KOPT-K1 (cell line): ENCODE results near the gene IL32.

ENCODE experiments used
- H3K27ac ChIP-seq: fragments of 200-600 bp; sonication (generic); 2 replicates; pipeline ENCODE4 v1.5.1; 2016; ENCODE audit warnings: antibody characterized with exemption, mild to moderate bottlenecking, low read depth, low read length; ENCODE audit not compliant: poor library complexity, severe bottlenecking
- H3K36me3 ChIP-seq: fragments of 200-600 bp; sonication (generic); 2 replicates; pipeline ENCODE4 v1.5.1; 2017; ENCODE audit warnings: antibody characterized with exemption, mild to moderate bottlenecking, low read length, moderate library complexity; ENCODE audit not compliant: insufficient read depth
- H3K9me3 ChIP-seq: fragments of 200-600 bp; sonication (generic); 2 replicates; pipeline ENCODE4 v1.5.1; 2017; ENCODE audit warnings: antibody characterized with exemption, low read length, mild to moderate bottlenecking; ENCODE audit not compliant: insufficient read depth, poor library complexity, severe bottlenecking

The IL32 gene

GRCh38 chr16:3085868-3086595, 20.6 kb downstream of the IL32 start:
- H3K9me3 ChIP-seq, result peaks cover 3% of the 10 kb centered on the region
- H3K27ac ChIP-seq, result peak overlapping the region; percentile 31
- no peaks in the 10 kb centered on the region for H3K36me3 ChIP-seq

- Histone ChIP-seq H3K9me3 (no peaks in the 10 kb centered on the region), H3K36me3 (no peaks in the 10 kb centered on the region), H3K27ac (peak overlapping the region; percentile 31)
Measured at GRCh38 chr16:3086596-3087242, 21.3 kb downstream of the IL32 start.

GRCh38 chr16:3087243-3088235, 22.1 kb downstream of the IL32 start:
- no peaks in the 10 kb centered on the region for H3K36me3 ChIP-seq
- peak overlapping the region; percentile 31 for H3K27ac ChIP-seq
- H3K9me3 ChIP-seq, result no peaks in the 10 kb centered on the region

- Histone ChIP-seq H3K27ac (no peak overlapping the region), H3K9me3 (no peaks in the 10 kb centered on the region), H3K36me3 (no peaks in the 10 kb centered on the region)
Measured at GRCh38 chr16:3088450-3088849, 23.0 kb downstream of the IL32 start.

GRCh38 chr16:3088925-3089716, 23.7 kb downstream of the IL32 start:
- Histone ChIP-seq H3K9me3 (no peaks in the 10 kb centered on the region), H3K27ac (no peak overlapping the region), H3K36me3 (no peaks in the 10 kb centered on the region)

- Histone ChIP-seq H3K36me3 (no peaks in the 10 kb centered on the region), H3K27ac (no peak overlapping the region), H3K9me3 (no peaks in the 10 kb centered on the region)
Measured at GRCh38 chr16:3089717-3090592, 24.5 kb downstream of the IL32 start.

GRCh38 chr16:3091551-3091950, 26.1 kb downstream of the IL32 start:
- Histone ChIP-seq H3K36me3 (no peaks in the 10 kb centered on the region), H3K27ac (no peak overlapping the region), H3K9me3 (no peaks in the 10 kb centered on the region)

- Histone ChIP-seq H3K9me3 (no peaks in the 10 kb centered on the region), H3K36me3 (no peaks in the 10 kb centered on the region)
Measured at GRCh38 chr16:3092501-3092941, 27.1 kb downstream of the IL32 start.

GRCh38 chr16:3094289-3095027, 29.0 kb downstream of the IL32 start:
- H3K27ac ChIP-seq, result no peak overlapping the region
- no peaks in the 10 kb centered on the region for H3K36me3 ChIP-seq

More at GRCh38 chr16:3092501-3092941, 27.1 kb downstream of the IL32 start:
- no peak overlapping the region for H3K27ac ChIP-seq

GRCh38 chr16:3095869-3096268, 30.4 kb downstream of the IL32 start:
- Histone ChIP-seq H3K36me3 (no peaks in the 10 kb centered on the region), H3K27ac (no peak overlapping the region)

More at GRCh38 chr16:3094289-3095027, 29.0 kb downstream of the IL32 start:
- no peaks in the 10 kb centered on the region for H3K9me3 ChIP-seq

GRCh38 chr16:3096362-3096761, 30.9 kb downstream of the IL32 start:
- Histone ChIP-seq H3K36me3 (no peaks in the 10 kb centered on the region), H3K27ac (no peak overlapping the region), H3K9me3 (no peaks in the 10 kb centered on the region)

More at GRCh38 chr16:3095869-3096268, 30.4 kb downstream of the IL32 start:
- no peaks in the 10 kb centered on the region for H3K9me3 ChIP-seq

- Histone ChIP-seq H3K36me3 (no peaks in the 10 kb centered on the region), H3K27ac (no peak overlapping the region), H3K9me3 (no peaks in the 10 kb centered on the region)
Measured at GRCh38 chr16:3097266-3097665, 31.8 kb downstream of the IL32 start.
